HCT116 (cell line): ENCODE measurements around the gene ACD.

Experiments used
- CEBPB ChIP-seq: IDR thresholded peaks from 2 replicates; pipeline ENCODE4 v1.6.1; 2012; ENCODE audit warnings: low read depth
- EZH2 ChIP-seq: fragments of 200-600 bp; sonication (generic); IDR thresholded peaks from 2 replicates; pipeline ENCODE4 v1.6.1; 2017; ENCODE audit warnings: antibody characterized with exemption, mixed run types
- EZH2phosphoT487 ChIP-seq: fragments of 200-600 bp; IDR thresholded peaks from 2 replicates; pipeline ENCODE4 v1.6.1; 2018; ENCODE audit warnings: antibody characterized with exemption, borderline replicate concordance
- POLR2A ChIP-seq: IDR thresholded peaks from 2 replicates; pipeline ENCODE4 v1.7.0; 2011; ENCODE audit warnings: borderline replicate concordance; ENCODE audit not compliant: insufficient read depth, insufficient read length; ENCODE audit errors: extremely low read depth
- POLR2AphosphoS5 ChIP-seq: IDR thresholded peaks from 2 replicates; pipeline ENCODE4 v1.6.1; 2011; ENCODE audit warnings: mild to moderate bottlenecking, low read depth, low read length, moderate library complexity
- ZNF274 ChIP-seq: fragments of 200-500 bp; sonication (Bioruptor generic); IDR thresholded peaks from 2 replicates; pipeline ENCODE4 v1.6.1; 2014; ENCODE audit warnings: mild to moderate bottlenecking, low read depth, low read length, inconsistent platforms
- TF ChIP-seq, protein P1 (sequence below), 3 experiments: fragments of 200-600 bp in 1 of 3; sonication (generic) in 1 of 3; IDR thresholded peaks in 2 of 3; conservative IDR thresholded peaks in 1 of 3; 2 replicates each; pipeline ENCODE4 v1.5.1; 2012 to 2017; ENCODE audit warnings: low read depth in 2 of 3, low read length in 2 of 3, antibody characterized with exemption in 1 of 3, borderline replicate concordance in 1 of 3, control low read depth in 1 of 3, mild to moderate bottlenecking in 1 of 3, mixed read lengths in 1 of 3, mixed run types in 1 of 3, moderate library complexity in 1 of 3; ENCODE audit not compliant: insufficient read depth in 1 of 3
- TF ChIP-seq, protein P2 (sequence below): IDR thresholded peaks from 2 replicates; pipeline ENCODE4 v1.6.1; 2012
- TF ChIP-seq, protein P3 (sequence below): IDR thresholded peaks from 2 replicates; pipeline ENCODE4 v1.6.1; 2012

DNA sequence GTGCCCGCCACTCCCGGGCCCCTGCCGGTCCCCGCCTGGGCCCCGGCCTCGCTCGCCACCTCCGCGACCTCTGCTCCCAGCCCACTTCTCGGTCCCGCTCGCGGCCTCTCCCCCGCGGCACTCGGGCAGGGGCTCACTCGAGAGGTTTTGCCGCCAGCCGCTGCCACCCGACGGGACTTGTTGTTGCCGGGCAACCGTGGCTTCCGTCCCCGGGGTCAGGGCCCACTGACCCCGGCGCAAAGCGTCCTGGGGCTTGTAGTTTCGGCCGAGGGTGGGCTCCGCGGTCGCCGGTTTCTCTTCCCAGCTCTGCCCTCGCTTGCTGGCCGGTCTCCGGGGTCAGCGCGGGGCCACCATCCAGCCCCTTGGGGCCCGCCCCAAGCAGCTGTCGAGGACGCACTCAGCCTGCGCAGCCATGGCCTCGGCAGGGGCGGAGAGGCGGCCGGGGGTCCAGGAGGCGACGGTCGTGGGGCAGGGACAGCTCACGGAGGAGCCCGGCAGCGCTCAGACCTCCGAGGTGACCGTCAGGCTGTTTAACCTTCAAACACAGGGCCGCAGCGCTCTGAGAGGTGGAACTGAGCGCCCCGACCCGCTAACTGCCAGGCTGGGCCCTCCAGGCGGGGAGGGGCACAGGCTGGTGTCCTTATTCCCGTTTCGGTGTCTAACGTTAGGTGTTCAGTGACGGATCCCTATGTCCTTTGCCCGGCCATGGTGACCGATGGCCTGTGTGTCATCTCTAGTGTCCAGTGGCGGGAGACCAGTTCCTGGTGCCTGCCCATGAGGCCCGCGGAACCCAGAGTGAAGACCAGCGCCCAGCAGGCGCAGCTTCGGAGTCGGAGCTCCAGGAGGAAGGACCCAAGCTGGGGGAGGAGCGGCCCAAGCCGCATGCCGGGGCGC, 6.7 kb upstream of the ACD start, which contains the start of the genes C16orf86 and ENKD1:
- no peak for TF ChIP-seq ZNF274
- no peak for TF ChIP-seq POLR2A
- TF ChIP-seq, protein P1, sequence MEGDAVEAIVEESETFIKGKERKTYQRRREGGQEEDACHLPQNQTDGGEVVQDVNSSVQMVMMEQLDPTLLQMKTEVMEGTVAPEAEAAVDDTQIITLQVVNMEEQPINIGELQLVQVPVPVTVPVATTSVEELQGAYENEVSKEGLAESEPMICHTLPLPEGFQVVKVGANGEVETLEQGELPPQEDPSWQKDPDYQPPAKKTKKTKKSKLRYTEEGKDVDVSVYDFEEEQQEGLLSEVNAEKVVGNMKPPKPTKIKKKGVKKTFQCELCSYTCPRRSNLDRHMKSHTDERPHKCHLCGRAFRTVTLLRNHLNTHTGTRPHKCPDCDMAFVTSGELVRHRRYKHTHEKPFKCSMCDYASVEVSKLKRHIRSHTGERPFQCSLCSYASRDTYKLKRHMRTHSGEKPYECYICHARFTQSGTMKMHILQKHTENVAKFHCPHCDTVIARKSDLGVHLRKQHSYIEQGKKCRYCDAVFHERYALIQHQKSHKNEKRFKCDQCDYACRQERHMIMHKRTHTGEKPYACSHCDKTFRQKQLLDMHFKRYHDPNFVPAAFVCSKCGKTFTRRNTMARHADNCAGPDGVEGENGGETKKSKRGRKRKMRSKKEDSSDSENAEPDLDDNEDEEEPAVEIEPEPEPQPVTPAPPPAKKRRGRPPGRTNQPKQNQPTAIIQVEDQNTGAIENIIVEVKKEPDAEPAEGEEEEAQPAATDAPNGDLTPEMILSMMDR (IDR thresholded peaks at IDR 0.05 in 2 of 3, conservative IDR thresholded peaks at IDR 0.05 in 1 of 3; ENCODE audit: borderline replicate concordance in 1 of 3, insufficient read depth in 1 of 3, low read depth in 2 of 3, low read length in 2 of 3): no peak
- no peak for TF ChIP-seq CEBPB
- no peak for TF ChIP-seq EZH2phosphoT487
- no peak for TF ChIP-seq EZH2
- TF ChIP-seq, protein P2, sequence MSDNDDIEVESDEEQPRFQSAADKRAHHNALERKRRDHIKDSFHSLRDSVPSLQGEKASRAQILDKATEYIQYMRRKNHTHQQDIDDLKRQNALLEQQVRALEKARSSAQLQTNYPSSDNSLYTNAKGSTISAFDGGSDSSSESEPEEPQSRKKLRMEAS: no peak
- TF ChIP-seq, protein P3, sequence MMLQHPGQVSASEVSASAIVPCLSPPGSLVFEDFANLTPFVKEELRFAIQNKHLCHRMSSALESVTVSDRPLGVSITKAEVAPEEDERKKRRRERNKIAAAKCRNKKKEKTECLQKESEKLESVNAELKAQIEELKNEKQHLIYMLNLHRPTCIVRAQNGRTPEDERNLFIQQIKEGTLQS: no peak
- peak; percentile 44 for TF ChIP-seq POLR2AphosphoS5
